Stimulated activated CD4-positive, alpha-beta T cell treated with anti-CD3 and anti-CD28 coated beads, Interleukin-15, amount 100 ng/mL, for 48 hours (primary cell): ENCODE measurements around the gene ICAM2.

Experiments
- DNase-seq, 2 donors: peaks; one replicate each; pipeline ENCODE4 v3.0.0-alpha.2; 2020; ENCODE audit warnings: low read depth in 2 of 2

The ICAM2 gene

GRCh38 chr17:64020056-64020766 lies at the start of gene ICAM2:
Gene ICAM2 (minus strand): TSS chr17:64020633. CDS start chr17:64006691, 13,942 bp downstream.
- DNase-seq = peak; percentile 80 to 81

GRCh38 chr17:64070213-64070612 lies 49.8 kb upstream of the ICAM2 start:
- DNase-seq = no peak

- no peak for DNase-seq
These were observed 48.7 kb upstream of the ICAM2 start for GRCh38 chr17:64069143-64069542.

GRCh38 chr17:64067657-64068056 lies 47.2 kb upstream of the ICAM2 start:
- DNase-seq = no peak

DNA sequence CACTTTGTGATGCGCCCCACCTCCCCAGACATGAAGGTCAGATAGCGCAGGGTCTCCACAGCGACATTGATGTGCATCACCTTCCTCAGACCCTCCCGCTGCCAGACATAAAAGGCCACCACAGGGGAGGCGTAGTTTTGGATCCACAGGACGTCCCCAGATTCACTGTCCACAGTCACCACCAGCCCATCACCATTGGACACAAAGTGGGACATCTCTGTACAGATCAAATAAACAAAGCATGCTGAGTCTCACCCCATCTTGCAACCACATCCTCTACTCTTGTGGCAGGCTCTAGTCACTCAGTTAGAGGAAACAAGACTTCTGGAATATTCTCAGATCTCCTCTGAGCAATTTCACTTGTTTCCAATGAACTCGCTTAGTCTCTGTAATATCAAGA lies 46.3 kb upstream of the ICAM2 start:
- DNase-seq = no peak

DNA sequence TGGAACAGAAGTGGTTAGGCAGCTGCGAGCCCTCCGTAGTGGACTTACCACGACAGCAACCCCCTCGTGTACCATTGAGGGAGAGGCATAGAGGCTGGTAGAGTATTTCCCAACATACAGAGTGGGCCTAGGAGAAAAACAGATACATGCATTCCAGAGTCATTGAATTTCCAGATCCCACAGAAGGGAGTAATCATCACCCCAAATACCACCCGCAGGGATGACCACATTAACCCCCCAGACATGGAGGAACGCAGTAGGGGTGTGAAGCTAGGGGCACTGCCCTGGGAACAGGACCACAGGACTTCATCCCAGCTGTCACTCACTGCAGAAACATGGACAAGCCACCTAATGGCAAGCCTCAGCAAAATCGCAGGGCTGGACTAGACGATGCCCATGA lies 44.7 kb upstream of the ICAM2 start:
- DNase-seq = no peak

GRCh38 chr17:64064331-64064730 lies 43.9 kb upstream of the ICAM2 start:
- DNase-seq = no peak

DNA sequence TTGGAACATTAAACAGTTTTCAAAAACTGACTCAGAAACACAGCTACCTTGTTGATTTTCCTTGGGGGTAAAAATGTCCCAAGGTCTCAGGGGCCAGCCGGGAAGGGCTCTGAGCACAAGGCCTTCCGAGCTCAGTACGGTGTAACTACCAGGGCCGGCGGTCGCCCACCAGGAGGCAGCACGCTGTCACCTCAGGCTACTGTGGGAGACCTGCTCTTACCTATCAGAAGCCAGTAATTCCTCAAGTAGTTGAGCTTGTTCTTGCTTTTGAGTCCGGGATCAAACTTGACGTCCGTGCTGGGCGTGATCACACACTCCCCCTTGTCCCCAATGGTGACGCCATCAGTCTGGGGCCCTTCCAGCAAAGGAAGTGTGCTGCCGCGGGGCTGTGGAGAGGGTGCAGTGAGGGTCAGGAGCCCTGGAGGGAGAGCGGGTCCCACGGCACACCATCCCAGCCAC lies 43.4 kb upstream of the ICAM2 start:
- peak; percentile 22 for DNase-seq

DNA sequence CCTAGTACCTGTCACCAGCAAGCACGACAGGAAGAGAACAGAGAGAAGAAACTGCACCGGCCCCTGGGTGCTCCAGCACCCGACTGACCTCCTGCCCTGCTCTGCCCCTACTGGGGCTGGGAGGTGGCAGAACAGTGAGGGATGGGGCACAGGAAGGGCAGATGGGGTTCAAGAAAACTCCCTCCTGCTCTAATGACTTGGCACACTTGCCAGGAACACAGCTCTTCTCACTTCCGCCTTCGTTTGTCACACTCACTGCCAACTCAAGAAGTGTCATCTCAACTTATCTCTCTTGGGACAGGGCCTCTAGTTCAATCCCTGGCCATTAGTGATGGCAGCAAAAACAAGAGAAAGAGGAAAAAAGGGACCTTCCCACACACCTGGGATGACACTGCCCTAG lies 42.7 kb upstream of the ICAM2 start:
- DNase-seq = no peak

GRCh38 chr17:64061178-64061898 lies 40.9 kb upstream of the ICAM2 start:
- peak in 1 of 2 donors; percentile 22 for DNase-seq

GRCh38 chr17:64060331-64060730 lies 39.9 kb upstream of the ICAM2 start:
- DNase-seq = no peak

DNA sequence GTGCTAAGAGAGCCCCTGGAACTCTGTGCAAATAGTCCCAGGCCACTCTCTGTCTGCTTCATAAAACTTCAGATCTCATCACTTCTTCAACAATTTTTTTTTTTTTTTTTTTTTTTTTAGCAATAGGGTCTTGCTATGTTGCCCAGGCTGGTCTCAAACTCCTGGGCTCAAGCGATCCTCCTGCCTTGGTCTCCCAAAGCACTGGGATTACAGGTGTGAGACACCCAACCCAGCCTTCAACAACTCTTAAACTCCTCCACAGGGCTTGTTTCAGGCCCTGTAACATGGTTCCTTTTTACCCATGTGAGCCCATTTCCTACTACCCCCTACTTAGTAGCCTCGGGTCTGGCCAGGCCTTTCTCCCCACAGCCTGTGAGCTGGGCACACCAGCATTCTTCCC lies 39.3 kb upstream of the ICAM2 start:
- DNase-seq = no peak

- no peak for DNase-seq
These were observed 38.2 kb upstream of the ICAM2 start for GRCh38 chr17:64058621-64059020.

GRCh38 chr17:64057701-64058263 lies 37.3 kb upstream of the ICAM2 start:
- DNase-seq = no peak

GRCh38 chr17:64056269-64057005 lies 36.0 kb upstream of the ICAM2 start:
- no peak for DNase-seq

DNA sequence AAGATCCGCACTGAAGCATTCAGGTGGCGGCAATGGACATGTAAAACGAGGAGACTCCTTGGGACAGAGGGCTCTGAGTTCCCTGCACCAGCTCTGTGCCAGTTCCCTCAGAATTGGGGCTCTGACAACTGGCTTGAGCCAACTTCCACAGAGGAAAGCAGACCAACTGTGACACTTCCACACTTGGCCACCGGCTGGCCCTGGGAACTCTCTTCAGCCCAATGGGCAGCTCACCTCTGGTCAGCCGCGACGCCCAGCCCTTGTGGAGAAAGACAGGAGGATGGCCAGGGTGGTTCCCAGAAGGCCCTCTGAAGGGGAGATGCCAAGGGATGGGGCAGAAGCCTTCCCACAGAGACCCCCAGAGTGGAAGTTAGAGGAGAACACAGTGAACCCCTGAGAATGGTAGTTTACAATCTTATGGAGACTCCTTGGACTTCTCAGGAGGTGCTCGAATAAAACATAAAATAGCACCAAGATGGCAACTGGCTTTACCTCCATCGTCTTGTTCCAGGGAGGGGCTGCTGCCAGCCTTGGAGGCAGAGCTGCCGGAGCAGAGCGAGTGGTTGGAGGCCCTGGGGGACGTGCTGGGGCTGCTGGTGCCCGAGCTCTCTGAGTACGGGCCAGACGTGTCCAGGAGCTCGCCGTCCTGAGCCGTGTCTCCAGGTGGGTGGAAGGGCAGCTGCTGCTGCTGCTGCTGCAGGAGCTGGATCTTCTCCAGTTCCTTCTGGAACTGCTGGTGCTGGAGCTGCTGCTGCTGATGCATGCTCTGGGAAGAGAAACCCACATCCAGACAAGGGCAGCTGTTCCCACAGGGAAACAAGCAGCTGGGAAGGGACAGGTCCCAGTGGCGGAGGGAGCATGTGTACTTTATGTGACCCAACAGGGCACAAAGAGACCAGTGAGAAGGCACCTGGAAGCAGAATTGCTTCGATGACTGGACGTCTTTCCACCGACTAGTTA lies 35.0 kb upstream of the ICAM2 start:
- no peak for DNase-seq

GRCh38 chr17:64054304-64054703 lies 33.9 kb upstream of the ICAM2 start:
- DNase-seq = no peak

- no peak for DNase-seq
These were observed 32.7 kb upstream of the ICAM2 start for GRCh38 chr17:64053101-64053500.

DNA sequence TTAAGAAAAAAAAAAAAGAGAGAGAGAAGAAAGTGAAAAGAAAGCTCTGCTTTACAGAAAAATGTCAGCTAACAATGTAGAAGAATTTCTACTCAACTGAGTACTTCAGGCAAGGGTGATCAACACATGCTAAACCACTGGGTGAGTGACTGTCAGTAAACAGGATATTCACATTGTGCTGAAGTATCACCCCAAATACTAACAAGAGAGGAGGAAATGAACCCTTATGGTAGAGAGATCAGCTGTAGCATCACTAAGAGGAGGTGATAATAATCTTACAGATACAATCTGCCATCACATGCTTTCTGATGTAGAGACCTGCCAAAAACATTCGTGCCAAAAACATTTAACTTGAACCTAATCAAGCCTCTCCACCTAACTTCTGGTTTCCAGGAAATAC lies 30.7 kb upstream of the ICAM2 start:
- DNase-seq = no peak

- DNase-seq = no peak
These were observed 28.4 kb upstream of the ICAM2 start for GRCh38 chr17:64048805-64049204.

- DNase-seq = no peak
These were observed 24.7 kb upstream of the ICAM2 start for GRCh38 chr17:64045176-64045575.
